AG09309 (cell line): ENCODE data around the gene P3H1.

ENCODE experiments used
- DNase-seq: peaks from one replicate; pipeline ENCODE4 v3.0.0-alpha.2; 2010; ENCODE audit warnings: low read depth
- H3K4me3 ChIP-seq: 2 replicates; pipeline ENCODE4 v1.5.1; 2011; ENCODE audit warnings: mild to moderate bottlenecking, low read depth, low read length, moderate library complexity; ENCODE audit not compliant: control insufficient read depth
- CTCF ChIP-seq: IDR thresholded peaks from 2 replicates; pipeline ENCODE4 v1.5.1; 2011; ENCODE audit warnings: mild to moderate bottlenecking, low read depth, low read length, inconsistent platforms; ENCODE audit not compliant: insufficient read depth, control insufficient read depth; ENCODE audit errors: missing control alignments

The P3H1 gene

GRCh38 chr1:42801832-42802473 lies 35.1 kb upstream of the P3H1 start:
- H3K4me3 ChIP-seq = no peak overlapping the region
- peak; percentile 8 for DNase-seq
- no peak for TF ChIP-seq CTCF

- no peak for DNase-seq
- no peak for TF ChIP-seq CTCF
- H3K4me3 ChIP-seq = no peak overlapping the region
Observed at GRCh38 chr1:42797979-42798378, 31.2 kb upstream of the P3H1 start.

- DNase-seq = no peak
- H3K4me3 ChIP-seq = no peak overlapping the region
- TF ChIP-seq CTCF = no peak
Observed at GRCh38 chr1:42797414-42797813, 30.6 kb upstream of the P3H1 start.

GRCh38 chr1:42793824-42794223 lies 27.0 kb upstream of the P3H1 start:
- no peak overlapping the region for H3K4me3 ChIP-seq
- no peak for TF ChIP-seq CTCF
- DNase-seq = no peak

GRCh38 chr1:42788021-42788420 lies 21.2 kb upstream of the P3H1 start:
- DNase-seq = no peak
- H3K4me3 ChIP-seq = no peak overlapping the region
- TF ChIP-seq CTCF = no peak

GRCh38 chr1:42786097-42786496 lies 19.3 kb upstream of the P3H1 start:
- no peak for DNase-seq
- TF ChIP-seq CTCF = no peak
- no peak overlapping the region for H3K4me3 ChIP-seq
